GM12872 (cell line): ENCODE results near the gene FOXP4.

Experiments used
- TF ChIP-seq, protein P1 (sequence below): IDR thresholded peaks from 3 replicates; pipeline ENCODE4 v1.5.1; 2011; ENCODE audit warnings: low read depth, mild to moderate bottlenecking, low read length, moderate library complexity; ENCODE audit not compliant: insufficient read depth

Gene FOXP4

DNA sequence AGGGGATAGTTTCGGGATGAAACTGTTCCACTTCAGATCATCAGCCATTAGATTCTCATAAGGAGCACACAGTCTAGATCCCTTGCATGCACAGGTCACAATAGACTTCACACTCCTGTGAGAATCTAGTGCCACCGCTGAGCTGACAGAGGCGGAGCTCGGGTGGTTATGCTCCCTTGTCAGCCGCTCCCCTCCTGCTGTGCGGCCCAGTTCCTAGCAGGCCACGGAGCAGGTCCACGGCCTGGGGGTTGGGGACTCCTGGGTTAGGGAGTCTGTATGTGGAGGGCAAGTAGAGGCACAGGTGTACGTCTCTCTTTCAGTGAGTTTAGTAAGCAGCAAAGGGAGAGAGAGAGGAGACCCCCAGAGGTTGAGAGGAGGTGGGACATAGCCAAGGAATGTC lies 61.6 kb downstream of the FOXP4 start:
- TF ChIP-seq, protein P1, sequence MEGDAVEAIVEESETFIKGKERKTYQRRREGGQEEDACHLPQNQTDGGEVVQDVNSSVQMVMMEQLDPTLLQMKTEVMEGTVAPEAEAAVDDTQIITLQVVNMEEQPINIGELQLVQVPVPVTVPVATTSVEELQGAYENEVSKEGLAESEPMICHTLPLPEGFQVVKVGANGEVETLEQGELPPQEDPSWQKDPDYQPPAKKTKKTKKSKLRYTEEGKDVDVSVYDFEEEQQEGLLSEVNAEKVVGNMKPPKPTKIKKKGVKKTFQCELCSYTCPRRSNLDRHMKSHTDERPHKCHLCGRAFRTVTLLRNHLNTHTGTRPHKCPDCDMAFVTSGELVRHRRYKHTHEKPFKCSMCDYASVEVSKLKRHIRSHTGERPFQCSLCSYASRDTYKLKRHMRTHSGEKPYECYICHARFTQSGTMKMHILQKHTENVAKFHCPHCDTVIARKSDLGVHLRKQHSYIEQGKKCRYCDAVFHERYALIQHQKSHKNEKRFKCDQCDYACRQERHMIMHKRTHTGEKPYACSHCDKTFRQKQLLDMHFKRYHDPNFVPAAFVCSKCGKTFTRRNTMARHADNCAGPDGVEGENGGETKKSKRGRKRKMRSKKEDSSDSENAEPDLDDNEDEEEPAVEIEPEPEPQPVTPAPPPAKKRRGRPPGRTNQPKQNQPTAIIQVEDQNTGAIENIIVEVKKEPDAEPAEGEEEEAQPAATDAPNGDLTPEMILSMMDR: no peak

DNA sequence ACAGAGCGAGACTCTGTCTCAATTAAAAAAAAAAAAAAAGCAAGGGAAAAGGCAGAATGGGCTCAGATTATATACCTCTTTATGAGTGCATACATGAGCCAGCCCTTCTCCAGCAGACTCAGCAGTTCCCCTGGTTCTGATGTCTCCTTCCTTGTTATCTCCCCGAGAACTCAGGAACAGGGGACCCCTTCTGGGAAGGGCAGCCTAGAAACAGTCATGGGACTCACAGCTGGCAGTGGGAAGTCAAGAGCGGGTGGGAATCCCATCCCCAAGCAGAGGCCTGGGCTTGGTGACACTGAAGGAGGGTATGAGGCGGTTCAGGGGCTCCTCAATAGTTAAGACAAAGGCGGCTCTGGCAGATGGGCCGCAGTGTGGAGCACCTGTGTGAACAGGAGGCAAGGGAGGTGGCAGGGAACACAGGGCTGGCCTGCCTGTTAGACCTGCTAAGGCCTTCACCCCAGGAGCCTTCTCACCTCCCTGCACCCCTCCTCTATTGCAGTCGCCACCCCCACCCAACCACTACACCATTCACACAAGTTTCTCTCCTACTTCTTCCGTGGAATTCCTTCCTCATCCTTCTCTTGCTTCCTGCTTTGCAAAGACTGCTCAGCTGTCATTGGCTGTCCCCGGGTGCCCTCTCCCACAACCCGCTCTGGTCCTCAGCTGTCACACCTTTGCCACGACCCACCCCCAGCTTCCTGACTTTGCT lies 62.4 kb downstream of the FOXP4 start:
- TF ChIP-seq, protein P1: no peak

DNA sequence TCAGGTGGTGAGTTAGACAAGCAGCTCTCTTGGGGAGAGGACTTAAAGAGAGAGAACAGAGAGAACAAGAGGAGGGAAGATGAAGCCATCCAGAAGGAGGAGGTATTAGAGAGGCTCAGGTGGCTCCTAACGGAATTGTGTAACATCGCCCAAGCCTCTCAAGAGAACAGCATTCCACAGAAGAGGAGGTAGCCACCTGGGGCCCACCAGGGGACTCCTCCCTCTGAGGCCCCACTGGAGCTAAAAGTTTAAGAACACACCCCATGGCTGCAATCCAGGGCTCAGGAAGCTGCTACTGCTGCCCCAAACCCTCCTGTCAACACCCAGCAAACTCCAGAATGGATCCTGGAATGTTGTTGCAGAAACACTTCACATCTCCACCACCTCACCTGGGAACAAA lies 68.5 kb downstream of the FOXP4 start:
- TF ChIP-seq, protein P1: no peak

DNA sequence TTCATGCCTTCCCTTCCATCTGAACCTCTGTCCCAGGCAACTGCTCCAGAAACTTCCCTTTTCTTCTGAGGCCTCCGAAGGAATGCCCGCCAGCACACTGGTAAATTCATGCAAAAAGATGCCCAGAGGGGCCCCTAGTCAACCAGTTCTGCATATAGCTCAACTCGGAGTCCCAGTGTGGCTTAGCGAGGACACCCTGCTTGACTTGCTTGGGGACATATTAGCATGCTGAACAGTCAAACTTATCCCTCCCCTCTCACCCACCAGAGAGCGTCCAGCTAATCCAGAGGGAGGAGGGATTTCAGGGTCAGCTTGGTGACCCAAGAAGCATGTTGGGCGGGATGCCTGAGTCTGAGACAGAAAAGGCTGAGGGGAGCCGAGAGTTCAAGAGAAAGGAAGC lies 69.1 kb downstream of the FOXP4 start:
- TF ChIP-seq, protein P1: no peak

DNA sequence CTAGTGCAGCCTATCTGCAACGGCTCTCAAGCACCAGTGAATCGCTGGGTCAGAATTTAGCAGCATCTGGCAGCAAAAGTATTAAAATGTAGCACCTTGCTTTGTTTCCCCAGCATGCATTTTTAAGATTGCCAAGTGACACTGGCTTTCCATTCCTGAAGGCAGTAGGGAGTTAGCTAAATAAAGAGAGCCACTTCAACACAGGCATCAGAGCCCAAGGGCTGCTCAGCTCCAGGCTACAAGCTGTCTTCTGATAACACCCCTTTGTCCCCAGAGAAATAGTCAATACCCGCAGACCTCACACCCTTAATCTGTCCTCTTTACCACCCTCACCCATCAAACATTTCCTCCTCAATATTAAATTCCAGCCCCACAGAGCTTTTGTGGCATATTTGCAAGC lies 72.4 kb downstream of the FOXP4 start:
- TF ChIP-seq, protein P1: no peak

DNA sequence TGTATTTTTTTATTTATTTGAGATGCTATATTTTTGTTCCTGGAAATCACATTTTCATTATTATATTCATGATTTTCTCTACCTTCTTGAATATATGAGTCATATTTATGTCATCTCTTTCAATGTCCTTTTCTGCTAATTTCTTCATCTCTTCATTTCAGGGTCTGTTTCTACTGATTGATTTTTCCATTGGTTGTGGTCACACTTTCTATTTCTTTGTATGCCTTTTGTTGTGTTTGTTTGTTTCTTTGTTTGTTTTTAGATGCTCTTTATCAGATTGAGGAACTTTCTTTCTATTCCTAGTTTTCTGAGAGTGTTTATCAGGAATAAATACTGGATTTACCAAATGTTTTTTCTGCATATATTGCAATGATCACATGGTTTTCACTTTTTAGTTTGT lies 75.2 kb downstream of the FOXP4 start:
- TF ChIP-seq, protein P1: no peak

DNA sequence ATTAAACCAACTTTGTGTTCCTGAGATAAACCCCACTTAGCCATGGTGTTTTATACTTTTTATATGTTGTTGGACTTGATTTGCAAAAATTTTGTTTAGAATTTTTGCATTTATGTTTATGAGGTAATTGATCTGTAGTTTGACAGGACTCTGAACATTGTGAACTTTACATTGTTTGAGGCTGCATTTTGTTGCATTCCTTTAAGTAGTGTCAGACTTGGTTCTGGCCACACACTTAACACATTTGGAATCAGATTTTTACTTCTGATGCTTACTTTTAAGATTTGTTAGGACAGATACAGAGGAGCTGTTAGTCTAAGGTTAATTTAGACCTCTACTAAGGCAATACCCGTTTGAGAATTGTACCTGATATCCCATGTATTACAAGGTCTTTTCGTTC lies 75.6 kb downstream of the FOXP4 start:
- TF ChIP-seq, protein P1: no peak
